Fibroblast of lung (primary cell): Measurements from ENCODE around the gene DOP1B.

Experiments used
- CTCF ChIP-seq, 2 donors: IDR thresholded peaks in 1 of 2; conservative IDR thresholded peaks in 1 of 2; 1 replicate in 1 of 2; 2 replicates in 1 of 2; pipeline ENCODE4 v1.5.1; 2011 to 2012; ENCODE audit warnings: low read length in 2 of 2, control low read depth in 1 of 2, inconsistent platforms in 1 of 2, low read depth in 1 of 2, mild to moderate bottlenecking in 1 of 2
- EZH2 ChIP-seq: IDR thresholded peaks from 2 replicates; pipeline ENCODE4 v1.5.1; 2012; ENCODE audit warnings: low read length, control low read depth, mild to moderate bottlenecking; ENCODE audit errors: missing control alignments

DNA sequence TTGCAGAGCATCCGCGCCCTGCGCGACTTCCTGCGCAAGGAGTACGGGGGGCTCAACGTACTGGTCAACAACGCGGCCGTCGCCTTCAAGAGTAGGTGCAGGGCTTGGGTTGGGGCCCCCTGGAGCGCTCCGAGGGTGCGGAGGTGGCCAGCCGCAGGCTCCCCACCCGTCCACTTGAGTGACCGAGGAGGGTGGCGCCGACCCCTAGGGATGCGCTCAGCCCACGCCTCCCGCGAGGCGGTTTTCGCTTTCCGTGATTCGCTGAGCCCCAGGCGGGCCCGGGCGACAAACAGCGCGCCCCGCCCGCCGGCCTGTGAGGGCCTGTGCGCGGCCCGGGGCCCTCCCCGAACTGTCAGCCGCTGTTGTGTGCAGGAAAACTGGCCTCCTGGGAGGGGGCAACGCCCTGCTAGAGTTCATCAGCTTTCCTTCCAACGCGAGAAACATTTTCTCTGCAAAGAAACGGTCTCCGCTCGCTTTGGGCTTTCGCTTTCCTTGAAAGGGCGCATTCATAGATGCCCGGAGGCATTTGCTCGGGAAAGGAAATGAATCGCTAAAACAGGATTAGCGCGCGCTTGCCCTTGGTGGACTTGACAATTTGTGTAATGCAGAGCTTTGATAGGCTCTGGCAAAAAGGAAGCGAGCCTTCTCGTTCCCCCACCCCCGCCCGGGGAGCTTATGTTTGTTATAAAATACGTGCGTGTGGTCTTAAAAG, 21.1 kb upstream of the DOP1B start:
- no peak for TF ChIP-seq CTCF (conservative IDR thresholded peaks at IDR 0.05 in 1 of 2, IDR thresholded peaks at IDR 0.05 in 1 of 2; ENCODE audit: low read depth in 1 of 2, low read length in 2 of 2)
- no peak for TF ChIP-seq EZH2
